Measurements from ENCODE around the gene CDH4. TPM values are rescaled to one million over a fixed set of nuclear protein-coding genes. Genes with fewer than 3 reads are reported as not detected.

CDH4 gene
- total and polyA plus RNA-seq, 12 donors: 0.04 to 0.25 (median 0.08) TPM; not detected in 5

GRCh38 chr20:61370841-61371303, 118.8 kb downstream of the CDH4 start:
- WGBS, 2 donors: 69 to 79% methylated on average over 20 of the region's 20 CpGs
- intact Hi-C loops (cut with DNase I): no loop called here
- ATAC-seq: peak in 1 of 8 donors; percentile 53
- Histone ChIP-seq H3K27me3 (peaks cover 0 to 17% (median 0%) of the 10 kb centered on the region in 7 donors), H3K36me3 (no peaks in the 10 kb centered on the region), H3K27ac (no peak overlapping the region), H3K9me3 (peaks cover 0 to 4% (median 0%) of the 10 kb centered on the region in 11 donors), H3K4me1 (no peaks in the 10 kb centered on the region), H3K4me3 (no peak overlapping the region)
- no peak for TF ChIP-seq CTCF (IDR thresholded peaks at IDR 0.05)
- no peak for DNase-seq

GRCh38 chr20:61371501-61372136, 119.6 kb downstream of the CDH4 start:
- Histone ChIP-seq H3K4me1 (no peaks in the 10 kb centered on the region), H3K4me3 (no peak overlapping the region), H3K9me3 (peaks cover 0 to 9% (median 0%) of the 10 kb centered on the region in 11 donors), H3K36me3 (no peaks in the 10 kb centered on the region), H3K27ac (no peak overlapping the region), H3K27me3 (peaks cover 0 to 17% (median 4%) of the 10 kb centered on the region in 7 donors)
- ATAC-seq (no peak), DNase-seq (no peak)
- TF ChIP-seq CTCF (IDR thresholded peaks at IDR 0.05): no peak
- WGBS, 2 donors: 77 to 80% methylated on average over 22 of the region's 22 CpGs
- intact Hi-C loops (cut with DNase I): no loop called here

- TF ChIP-seq CTCF (IDR thresholded peaks at IDR 0.05): no peak
- DNase-seq (no peak), ATAC-seq (no peak)
- peaks cover 0 to 17% (median 4%) of the 10 kb centered on the region in 7 donors for H3K27me3 ChIP-seq
- H3K27ac ChIP-seq: no peak overlapping the region
- H3K36me3 ChIP-seq: no peaks in the 10 kb centered on the region
- WGBS, 2 donors: 83 to 85% methylated on average over 25 of the region's 25 CpGs
- intact Hi-C loops (cut with DNase I): no loop called here
- peaks cover 0 to 13% (median 0%) of the 10 kb centered on the region in 11 donors for H3K9me3 ChIP-seq
- no peak overlapping the region for H3K4me3 ChIP-seq
- no peaks in the 10 kb centered on the region for H3K4me1 ChIP-seq
Observed at GRCh38 chr20:61372137-61373054, 120.3 kb downstream of the CDH4 start.

- peaks cover 0 to 13% (median 0%) of the 10 kb centered on the region in 11 donors for H3K9me3 ChIP-seq
- H3K4me3 ChIP-seq: no peak overlapping the region
- DNase-seq (no peak), ATAC-seq (no peak)
- intact Hi-C loops (cut with DNase I): no loop called here
- TF ChIP-seq CTCF (IDR thresholded peaks at IDR 0.05): no peak
- no peaks in the 10 kb centered on the region for H3K36me3 ChIP-seq
- no peak overlapping the region for H3K27ac ChIP-seq
- H3K4me1 ChIP-seq: no peaks in the 10 kb centered on the region
- peaks cover 0 to 17% (median 4%) of the 10 kb centered on the region in 7 donors for H3K27me3 ChIP-seq
- 56 to 69% methylated on average over 10 of the region's 10 CpGs for WGBS, 2 donors
Observed at GRCh38 chr20:61373055-61373399, 121.0 kb downstream of the CDH4 start.

Data from heart right ventricle (tissue), 16 donors.